ENCODE measurements around the gene OR52K1. TPM values are rescaled to one million over a fixed set of nuclear protein-coding genes. Genes with fewer than 3 reads are reported as not detected.

The OR52K1 gene
- total RNA-seq, 4 donors from 2014 or later: not detected

- H3K9me3 ChIP-seq: peaks cover 0 to 15% (median 0%) of the 10 kb centered on the region in 3 donors
- no peak for TF ChIP-seq POLR2A (IDR thresholded peaks at IDR 0.05)
- no peak for TF ChIP-seq CTCF (IDR thresholded peaks at IDR 0.05)
- TF ChIP-seq EP300 (IDR thresholded peaks at IDR 0.05): no peak
- TF ChIP-seq POLR2AphosphoS5 (IDR thresholded peaks at IDR 0.05): no peak
- ATAC-seq: no peak
- no peak overlapping the region for H3K27ac ChIP-seq
- 54% methylated on average over 3 of the region's 4 CpGs; no CpG with 5 or more reads in 1 of the 2 donors for WGBS, 2 donors (ENCODE audit: low coverage in 1 of 2)
- no peak overlapping the region for H3K4me3 ChIP-seq
- H3K4me1 ChIP-seq: no peaks in the 10 kb centered on the region
- no peaks in the 10 kb centered on the region for H3K36me3 ChIP-seq
- H3K27me3 ChIP-seq: peaks cover 3% of the 10 kb centered on the region
These were observed 22.3 kb upstream of the OR52K1 start for GRCh38 chr11:4460151-4460550.

GRCh38 chr11:4464216-4465159 lies 18.0 kb upstream of the OR52K1 start:
- H3K9me3 ChIP-seq: peaks cover 0 to 15% (median 0%) of the 10 kb centered on the region in 3 donors
- H3K4me1 ChIP-seq: no peaks in the 10 kb centered on the region
- H3K27ac ChIP-seq: no peak overlapping the region
- H3K4me3 ChIP-seq: no peak overlapping the region
- ATAC-seq: no peak
- TF ChIP-seq POLR2A (IDR thresholded peaks at IDR 0.05) (no peak), EP300 (IDR thresholded peaks at IDR 0.05) (no peak), POLR2AphosphoS5 (IDR thresholded peaks at IDR 0.05) (no peak), CTCF (IDR thresholded peaks at IDR 0.05) (no peak)
- WGBS, 2 donors (ENCODE audit: low coverage in 1 of 2): 83 to 85% methylated on average over 5 of the region's 5 CpGs
- H3K36me3 ChIP-seq: no peaks in the 10 kb centered on the region
- H3K27me3 ChIP-seq: peaks cover 3% of the 10 kb centered on the region

GRCh38 chr11:4465407-4465806 lies 17.0 kb upstream of the OR52K1 start:
- no peaks in the 10 kb centered on the region for H3K36me3 ChIP-seq
- H3K4me1 ChIP-seq: no peaks in the 10 kb centered on the region
- 85 to 86% methylated on average over 1 of the region's 1 CpG for WGBS, 2 donors (ENCODE audit: low coverage in 1 of 2)
- no peak overlapping the region for H3K4me3 ChIP-seq
- TF ChIP-seq POLR2A (IDR thresholded peaks at IDR 0.05): no peak
- no peak for TF ChIP-seq CTCF (IDR thresholded peaks at IDR 0.05)
- no peak for TF ChIP-seq POLR2AphosphoS5 (IDR thresholded peaks at IDR 0.05)
- no peak for TF ChIP-seq EP300 (IDR thresholded peaks at IDR 0.05)
- no peak overlapping the region for H3K27ac ChIP-seq
- H3K9me3 ChIP-seq: peaks cover 0 to 15% (median 0%) of the 10 kb centered on the region in 3 donors
- peaks cover 3% of the 10 kb centered on the region for H3K27me3 ChIP-seq
- no peak for ATAC-seq

GRCh38 chr11:4466131-4466870 lies 16.1 kb upstream of the OR52K1 start:
- H3K4me1 ChIP-seq: no peaks in the 10 kb centered on the region
- peaks cover 3% of the 10 kb centered on the region for H3K27me3 ChIP-seq
- H3K9me3 ChIP-seq: peaks cover 0 to 15% (median 0%) of the 10 kb centered on the region in 3 donors
- H3K27ac ChIP-seq: no peak overlapping the region
- TF ChIP-seq POLR2AphosphoS5 (IDR thresholded peaks at IDR 0.05) (no peak), POLR2A (IDR thresholded peaks at IDR 0.05) (no peak), EP300 (IDR thresholded peaks at IDR 0.05) (no peak)
- no peak overlapping the region for H3K4me3 ChIP-seq
- ATAC-seq: no peak
- 33 to 38% methylated on average over 1 to 2 of the region's 5 CpGs for WGBS, 2 donors (ENCODE audit: low coverage in 1 of 2)
- no peaks in the 10 kb centered on the region for H3K36me3 ChIP-seq

GRCh38 chr11:4466871-4467442 lies 15.5 kb upstream of the OR52K1 start:
- H3K36me3 ChIP-seq: no peaks in the 10 kb centered on the region
- H3K4me1 ChIP-seq: no peaks in the 10 kb centered on the region
- H3K27ac ChIP-seq: no peak overlapping the region
- peaks cover 0 to 15% (median 0%) of the 10 kb centered on the region in 3 donors for H3K9me3 ChIP-seq
- H3K4me3 ChIP-seq: no peak overlapping the region
- no peak for ATAC-seq
- H3K27me3 ChIP-seq: peaks cover 3% of the 10 kb centered on the region
- TF ChIP-seq POLR2A (IDR thresholded peaks at IDR 0.05): no peak
- no peak for TF ChIP-seq EP300 (IDR thresholded peaks at IDR 0.05)
- TF ChIP-seq POLR2AphosphoS5 (IDR thresholded peaks at IDR 0.05): no peak
- no peak for TF ChIP-seq CTCF (IDR thresholded peaks at IDR 0.05)
